Liver (tissue), 9 donors: ENCODE data around the gene SPOP. TPM values are rescaled to one million over a fixed set of nuclear protein-coding genes. Genes with fewer than 3 reads are reported as not detected.

ENCODE experiments used
- DNase-seq: peaks from one replicate; pipeline ENCODE4 v3.0.0-alpha.2; 2017; ENCODE audit warnings: low spot score
- H3K27ac ChIP-seq, 2 donors: one replicate each; pipeline ENCODE4 v1.7.0; 2013; ENCODE audit warnings: inconsistent platforms in 2 of 2, low read length in 2 of 2, control low read depth in 1 of 2, low read depth in 1 of 2, mild to moderate bottlenecking in 1 of 2
- H3K27me3 ChIP-seq, 4 donors: one replicate each; pipeline versions ENCODE4 v1.6.1 to v1.7.0; 2013; ENCODE audit warnings: low read length in 3 of 4, inconsistent platforms in 1 of 4, mild to moderate bottlenecking in 1 of 4, moderate library complexity in 1 of 4; ENCODE audit not compliant: control insufficient read depth in 4 of 4, insufficient read depth in 4 of 4
- H3K36me3 ChIP-seq, 4 donors: one replicate each; pipeline versions ENCODE4 v1.6.1 to v1.7.0; 2013; ENCODE audit warnings: low read length in 3 of 4, mild to moderate bottlenecking in 3 of 4, low read depth in 1 of 4, moderate library complexity in 1 of 4; ENCODE audit not compliant: control insufficient read depth in 4 of 4, insufficient read depth in 3 of 4
- H3K4me1 ChIP-seq, 4 donors: one replicate each; pipeline versions ENCODE4 v1.6.1 to v1.7.0; 2013; ENCODE audit warnings: low read length in 3 of 4, mild to moderate bottlenecking in 3 of 4, moderate library complexity in 1 of 4; ENCODE audit not compliant: control insufficient read depth in 4 of 4, insufficient read depth in 4 of 4
- H3K4me3 ChIP-seq, 3 donors: one replicate each; pipeline versions ENCODE4 v1.6.1 to v1.7.0; 2013; ENCODE audit warnings: low read length in 3 of 3, control low read depth in 1 of 3, low read depth in 1 of 3, mild to moderate bottlenecking in 1 of 3
- H3K9ac ChIP-seq, 2 donors: one replicate each; pipeline ENCODE4 v1.7.0; 2013; ENCODE audit warnings: low read length in 2 of 2, mild to moderate bottlenecking in 2 of 2, moderate library complexity in 2 of 2, control low read depth in 1 of 2, low read depth in 1 of 2
- H3K9me3 ChIP-seq, 4 donors: one replicate each; pipeline versions ENCODE4 v1.6.1 to v1.7.0; 2013; ENCODE audit warnings: low read length in 3 of 4; ENCODE audit not compliant: control insufficient read depth in 4 of 4
- EGR1 ChIP-seq, 2 donors: IDR thresholded peaks; 2 replicates each; pipeline ENCODE4 v1.6.1; 2016 to 2018; ENCODE audit warnings: antibody characterized with exemption in 2 of 2, low read depth in 2 of 2
- FOXA2 ChIP-seq: IDR thresholded peaks from 2 replicates; pipeline ENCODE4 v1.6.1; 2016; ENCODE audit warnings: antibody characterized with exemption
- GABPA ChIP-seq, 2 donors: IDR thresholded peaks in 1 of 2; conservative IDR thresholded peaks in 1 of 2; 2 replicates each; pipeline ENCODE4 v1.6.1; 2016; ENCODE audit warnings: antibody characterized with exemption in 2 of 2, mild to moderate bottlenecking in 1 of 2, moderate library complexity in 1 of 2
- HNF4A ChIP-seq, 2 donors: conservative IDR thresholded peaks; 2 replicates each; pipeline ENCODE4 v1.6.1; 2016; ENCODE audit warnings: antibody characterized with exemption in 2 of 2, mild to moderate bottlenecking in 2 of 2
- JUND ChIP-seq, 2 donors: IDR thresholded peaks; 2 replicates each; pipeline ENCODE4 v1.6.1; 2016; ENCODE audit warnings: antibody characterized with exemption in 2 of 2
- NR2F2 ChIP-seq: IDR thresholded peaks from 2 replicates; pipeline ENCODE4 v1.6.1; 2016; ENCODE audit warnings: antibody characterized with exemption
- RAD21 ChIP-seq, 2 donors: IDR thresholded peaks; 2 replicates each; pipeline ENCODE4 v1.6.1; 2016; ENCODE audit warnings: antibody characterized with exemption in 2 of 2, mild to moderate bottlenecking in 2 of 2
- SP1 ChIP-seq: IDR thresholded peaks from 2 replicates; pipeline ENCODE4 v1.6.1; 2018; ENCODE audit warnings: antibody characterized with exemption, mild to moderate bottlenecking
- TAF1 ChIP-seq: conservative IDR thresholded peaks from 2 replicates; pipeline ENCODE4 v1.6.1; 2016; ENCODE audit warnings: antibody characterized with exemption, mild to moderate bottlenecking
- YY1 ChIP-seq: IDR thresholded peaks from 2 replicates; pipeline ENCODE4 v1.6.1; 2016; ENCODE audit warnings: antibody characterized with exemption, mild to moderate bottlenecking
- WGBS: extraction: QIAGEN DNeasy Blood & Tissue Kit; methylation state at CpG from one replicate; pipeline ENCODE4 v1.1.7; 2013; 5-methylcytosine and 5-hydroxymethylcytosine counted together
- polyA plus RNA-seq, 2 donors: library from polyadenylated mRNA; stranded (reverse) in 1 of 2; unstranded in 1 of 2; fragments of 200-250 nt in 1 of 2; fragments of >200 nt in 1 of 2; fragmentation: Nextera tagmentation in 1 of 2; extraction: Ambion mirVana in 1 of 2; gene quantifications; one replicate each; pipeline versions ENCODE4 v1.2.1 to v1.2.3, GENCODE V29; 2013 to 2015
- total RNA-seq, 2 donors: library from RNA; depleted of rRNA; stranded (reverse); fragments of >200 nt; gene quantifications; one replicate each; pipeline ENCODE4 v1.2.3, GENCODE V29; 2014
- TF ChIP-seq, protein P1 (sequence below): IDR thresholded peaks from 2 replicates; pipeline ENCODE4 v1.6.1; 2016; ENCODE audit warnings: antibody characterized with exemption
- TF ChIP-seq, protein P2 (sequence below): IDR thresholded peaks from 2 replicates; pipeline ENCODE4 v1.6.1; 2016; ENCODE audit warnings: antibody characterized with exemption
- TF ChIP-seq, protein P3 (sequence below): IDR thresholded peaks from 2 replicates; pipeline ENCODE4 v1.6.1; 2016; ENCODE audit warnings: antibody characterized with exemption, mild to moderate bottlenecking
- TF ChIP-seq, protein P4 (sequence below): IDR thresholded peaks from 2 replicates; pipeline ENCODE4 v1.6.1; 2016; ENCODE audit warnings: antibody characterized with exemption
- donor health status: healthy.
- donor health status: healthy.
- donor health status: healthy.
- donor health status: healthy.
- donor health status: healthy.

Gene SPOP
- total and polyA plus RNA-seq, 4 donors: 21.6 to 50.8 (median 42.4) TPM

DNA sequence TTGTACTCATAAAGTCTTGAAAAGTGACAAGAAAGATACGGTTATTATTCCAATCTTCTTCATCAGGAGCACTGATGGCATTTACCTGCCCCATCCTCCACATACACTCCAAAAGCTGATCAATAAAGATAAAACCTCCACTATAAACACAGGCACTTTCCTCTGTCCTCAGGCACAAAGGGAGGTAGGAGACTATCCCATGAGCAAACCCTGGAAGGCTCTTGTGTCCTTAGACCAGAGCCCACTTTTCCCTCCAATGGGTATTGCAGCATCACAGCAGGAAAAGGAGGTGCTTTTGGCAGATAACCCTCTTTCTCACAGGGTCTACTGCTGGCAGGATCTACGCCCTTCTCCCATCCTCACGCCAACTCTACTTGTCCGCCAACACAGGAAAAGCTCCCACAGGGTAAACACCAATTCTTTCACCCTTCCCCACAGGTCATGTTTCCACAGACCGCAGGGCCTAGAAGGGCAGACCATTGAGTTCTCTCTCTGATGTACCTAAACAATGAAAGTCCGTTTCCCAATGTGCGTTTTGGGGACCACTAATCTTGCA is 73.5 kb downstream of the SPOP start:
- no peaks in the 10 kb centered on the region for H3K9me3 ChIP-seq
- H3K9ac ChIP-seq: no peak overlapping the region
- 89% methylated on average over 7 of the region's 7 CpGs for WGBS
- H3K4me3 ChIP-seq: no peak overlapping the region
- H3K4me1 ChIP-seq: no peaks in the 10 kb centered on the region
- TF ChIP-seq EGR1 (IDR thresholded peaks at IDR 0.05; ENCODE audit: low read depth in 2 of 2) (no peak), NR2F2 (peak; percentile 40)
- no peak for DNase-seq
- no peak overlapping the region for H3K27ac ChIP-seq
- H3K27me3 ChIP-seq: no peaks in the 10 kb centered on the region
- peaks cover 9 to 53% (median 42%) of the 10 kb centered on the region in 4 donors for H3K36me3 ChIP-seq

DNA sequence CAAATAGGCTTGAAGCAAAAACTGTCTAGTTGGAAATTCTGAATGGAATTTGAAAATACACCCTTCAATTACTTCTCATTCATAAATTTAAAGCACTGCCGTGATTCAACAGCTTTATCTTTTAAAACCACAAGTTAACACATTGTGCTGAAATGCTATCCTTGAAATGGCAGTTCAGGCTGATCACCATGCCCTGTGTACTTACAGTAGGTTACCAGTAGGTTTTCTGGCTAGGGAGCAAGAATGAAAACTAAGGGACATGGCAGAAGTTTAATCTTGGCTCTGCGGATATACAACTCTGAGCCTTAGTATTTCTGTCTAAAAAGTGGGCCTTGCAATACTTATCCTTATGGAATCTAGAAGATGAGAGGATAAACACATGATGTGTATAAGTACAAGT is 74.2 kb downstream of the SPOP start:
- Histone ChIP-seq H3K4me3 (no peak overlapping the region), H3K36me3 (peaks cover 9 to 56% (median 45%) of the 10 kb centered on the region in 4 donors), H3K9me3 (no peaks in the 10 kb centered on the region), H3K4me1 (no peaks in the 10 kb centered on the region), H3K27ac (no peak overlapping the region), H3K27me3 (no peaks in the 10 kb centered on the region), H3K9ac (no peak overlapping the region)
- TF ChIP-seq EGR1 (IDR thresholded peaks at IDR 0.05; ENCODE audit: low read depth in 2 of 2) (no peak), NR2F2 (no peak), TAF1 (no peak), SP1 (no peak), FOXA2 (no peak), GABPA (IDR thresholded peaks at IDR 0.05 in 1 of 2, conservative IDR thresholded peaks at IDR 0.05 in 1 of 2) (no peak), YY1 (no peak), JUND (IDR thresholded peaks at IDR 0.05) (no peak)
- TF ChIP-seq, protein P1, sequence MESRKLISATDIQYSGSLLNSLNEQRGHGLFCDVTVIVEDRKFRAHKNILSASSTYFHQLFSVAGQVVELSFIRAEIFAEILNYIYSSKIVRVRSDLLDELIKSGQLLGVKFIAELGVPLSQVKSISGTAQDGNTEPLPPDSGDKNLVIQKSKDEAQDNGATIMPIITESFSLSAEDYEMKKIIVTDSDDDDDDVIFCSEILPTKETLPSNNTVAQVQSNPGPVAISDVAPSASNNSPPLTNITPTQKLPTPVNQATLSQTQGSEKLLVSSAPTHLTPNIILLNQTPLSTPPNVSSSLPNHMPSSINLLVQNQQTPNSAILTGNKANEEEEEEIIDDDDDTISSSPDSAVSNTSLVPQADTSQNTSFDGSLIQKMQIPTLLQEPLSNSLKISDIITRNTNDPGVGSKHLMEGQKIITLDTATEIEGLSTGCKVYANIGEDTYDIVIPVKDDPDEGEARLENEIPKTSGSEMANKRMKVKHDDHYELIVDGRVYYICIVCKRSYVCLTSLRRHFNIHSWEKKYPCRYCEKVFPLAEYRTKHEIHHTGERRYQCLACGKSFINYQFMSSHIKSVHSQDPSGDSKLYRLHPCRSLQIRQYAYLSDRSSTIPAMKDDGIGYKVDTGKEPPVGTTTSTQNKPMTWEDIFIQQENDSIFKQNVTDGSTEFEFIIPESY: no peak
- TF ChIP-seq, protein P2, sequence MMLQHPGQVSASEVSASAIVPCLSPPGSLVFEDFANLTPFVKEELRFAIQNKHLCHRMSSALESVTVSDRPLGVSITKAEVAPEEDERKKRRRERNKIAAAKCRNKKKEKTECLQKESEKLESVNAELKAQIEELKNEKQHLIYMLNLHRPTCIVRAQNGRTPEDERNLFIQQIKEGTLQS: no peak
- TF ChIP-seq, protein P3, sequence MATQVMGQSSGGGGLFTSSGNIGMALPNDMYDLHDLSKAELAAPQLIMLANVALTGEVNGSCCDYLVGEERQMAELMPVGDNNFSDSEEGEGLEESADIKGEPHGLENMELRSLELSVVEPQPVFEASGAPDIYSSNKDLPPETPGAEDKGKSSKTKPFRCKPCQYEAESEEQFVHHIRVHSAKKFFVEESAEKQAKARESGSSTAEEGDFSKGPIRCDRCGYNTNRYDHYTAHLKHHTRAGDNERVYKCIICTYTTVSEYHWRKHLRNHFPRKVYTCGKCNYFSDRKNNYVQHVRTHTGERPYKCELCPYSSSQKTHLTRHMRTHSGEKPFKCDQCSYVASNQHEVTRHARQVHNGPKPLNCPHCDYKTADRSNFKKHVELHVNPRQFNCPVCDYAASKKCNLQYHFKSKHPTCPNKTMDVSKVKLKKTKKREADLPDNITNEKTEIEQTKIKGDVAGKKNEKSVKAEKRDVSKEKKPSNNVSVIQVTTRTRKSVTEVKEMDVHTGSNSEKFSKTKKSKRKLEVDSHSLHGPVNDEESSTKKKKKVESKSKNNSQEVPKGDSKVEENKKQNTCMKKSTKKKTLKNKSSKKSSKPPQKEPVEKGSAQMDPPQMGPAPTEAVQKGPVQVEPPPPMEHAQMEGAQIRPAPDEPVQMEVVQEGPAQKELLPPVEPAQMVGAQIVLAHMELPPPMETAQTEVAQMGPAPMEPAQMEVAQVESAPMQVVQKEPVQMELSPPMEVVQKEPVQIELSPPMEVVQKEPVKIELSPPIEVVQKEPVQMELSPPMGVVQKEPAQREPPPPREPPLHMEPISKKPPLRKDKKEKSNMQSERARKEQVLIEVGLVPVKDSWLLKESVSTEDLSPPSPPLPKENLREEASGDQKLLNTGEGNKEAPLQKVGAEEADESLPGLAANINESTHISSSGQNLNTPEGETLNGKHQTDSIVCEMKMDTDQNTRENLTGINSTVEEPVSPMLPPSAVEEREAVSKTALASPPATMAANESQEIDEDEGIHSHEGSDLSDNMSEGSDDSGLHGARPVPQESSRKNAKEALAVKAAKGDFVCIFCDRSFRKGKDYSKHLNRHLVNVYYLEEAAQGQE: no peak
- TF ChIP-seq, protein P4, sequence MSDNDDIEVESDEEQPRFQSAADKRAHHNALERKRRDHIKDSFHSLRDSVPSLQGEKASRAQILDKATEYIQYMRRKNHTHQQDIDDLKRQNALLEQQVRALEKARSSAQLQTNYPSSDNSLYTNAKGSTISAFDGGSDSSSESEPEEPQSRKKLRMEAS: no peak
- WGBS: 86% methylated on average over 2 of the region's 2 CpGs
- no peak for DNase-seq

DNA sequence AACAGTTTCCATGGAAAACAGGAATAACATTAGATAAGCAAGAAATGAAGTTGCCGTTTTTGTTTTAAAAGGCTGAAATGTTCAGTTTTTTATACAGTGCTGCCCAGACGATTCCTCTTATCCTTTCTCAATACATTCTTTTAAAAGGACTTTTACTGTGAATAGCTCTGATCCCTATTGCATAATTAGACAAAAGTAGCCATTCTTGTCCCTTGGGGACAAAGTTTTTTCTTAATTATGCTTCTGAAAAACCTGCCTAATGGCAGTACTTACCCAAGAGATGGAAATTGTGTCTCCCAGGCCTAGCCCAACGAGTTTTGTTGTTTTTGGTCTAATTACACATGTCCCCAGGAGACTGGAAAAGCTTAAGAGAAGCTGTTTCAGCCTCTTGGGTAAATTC is 74.7 kb downstream of the SPOP start:
- Histone ChIP-seq H3K27me3 (no peaks in the 10 kb centered on the region), H3K36me3 (peaks cover 9 to 58% (median 49%) of the 10 kb centered on the region in 4 donors)

More for the DNA sequence above, 74.7 kb downstream of the SPOP start:
- Histone ChIP-seq H3K4me3 (no peak overlapping the region), H3K9ac (no peak overlapping the region), H3K27ac (no peak overlapping the region), H3K4me1 (peaks cover 0 to 2% (median 0%) of the 10 kb centered on the region in 4 donors), H3K9me3 (no peaks in the 10 kb centered on the region)
- no peak for DNase-seq
- 75% methylated on average over 3 of the region's 3 CpGs for WGBS
- TF ChIP-seq YY1 (no peak), HNF4A (conservative IDR thresholded peaks at IDR 0.05) (no peak), EGR1 (IDR thresholded peaks at IDR 0.05; ENCODE audit: low read depth in 2 of 2) (no peak), RAD21 (IDR thresholded peaks at IDR 0.05) (no peak)
- TF ChIP-seq, protein P1: no peak
- TF ChIP-seq, protein P4: no peak
